Superior temporal gyrus (tissue), 1 donor: Measurements from ENCODE around the gene HIVEP3.

ENCODE experiments used
- DNase-seq: peaks from one replicate; pipeline ENCODE4 v3.0.0-alpha.2; 2016; ENCODE audit errors: extremely low spot score

Gene HIVEP3

GRCh38 chr1:41631971-41632370 lies 286.8 kb downstream of the HIVEP3 start:
- no peak for DNase-seq

DNA sequence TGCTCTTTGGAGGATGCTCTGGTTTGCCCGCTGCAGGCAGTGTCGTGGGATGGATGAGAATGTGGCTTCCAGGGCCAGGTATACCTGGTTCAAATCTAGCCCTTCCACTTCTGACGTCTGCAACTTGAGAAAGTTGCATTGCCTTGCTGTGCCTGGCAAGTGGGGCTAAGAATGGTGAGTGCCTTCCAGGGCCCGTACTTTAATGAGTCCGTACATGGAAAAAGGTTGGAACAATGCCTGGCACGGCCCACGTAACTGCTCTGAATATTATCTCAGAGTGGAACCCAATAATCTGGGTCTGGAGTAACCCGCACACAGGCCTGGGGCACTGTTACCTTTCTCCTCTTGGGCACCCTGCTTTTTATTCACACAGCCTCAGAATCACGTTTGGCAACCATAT lies 287.6 kb downstream of the HIVEP3 start:
- DNase-seq = no peak

GRCh38 chr1:41629571-41629970 lies 289.2 kb downstream of the HIVEP3 start:
- no peak for DNase-seq

DNA sequence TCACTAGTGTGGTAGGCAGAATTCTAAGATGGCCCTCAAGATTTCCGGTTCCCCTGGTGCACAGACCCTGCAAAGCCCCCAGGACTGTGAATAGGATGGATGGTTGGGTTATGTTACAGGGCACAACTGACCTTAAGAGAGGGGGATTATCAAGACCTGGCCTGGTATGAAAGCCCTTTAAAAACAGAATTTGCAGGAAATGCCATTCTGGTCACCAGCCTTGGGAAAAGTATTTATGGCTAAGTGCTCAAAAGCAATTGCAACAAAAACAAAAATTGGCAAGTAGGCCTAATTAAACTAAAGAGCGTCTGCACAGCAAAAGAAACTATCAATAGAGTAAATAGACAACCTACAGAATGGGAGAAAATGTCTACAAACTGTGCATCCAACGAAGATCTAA lies 289.6 kb downstream of the HIVEP3 start:
- no peak for DNase-seq

- DNase-seq = no peak
These were observed 291.0 kb downstream of the HIVEP3 start for GRCh38 chr1:41627491-41628280.

- no peak for DNase-seq
These were observed 291.9 kb downstream of the HIVEP3 start for GRCh38 chr1:41626616-41627375.

DNA sequence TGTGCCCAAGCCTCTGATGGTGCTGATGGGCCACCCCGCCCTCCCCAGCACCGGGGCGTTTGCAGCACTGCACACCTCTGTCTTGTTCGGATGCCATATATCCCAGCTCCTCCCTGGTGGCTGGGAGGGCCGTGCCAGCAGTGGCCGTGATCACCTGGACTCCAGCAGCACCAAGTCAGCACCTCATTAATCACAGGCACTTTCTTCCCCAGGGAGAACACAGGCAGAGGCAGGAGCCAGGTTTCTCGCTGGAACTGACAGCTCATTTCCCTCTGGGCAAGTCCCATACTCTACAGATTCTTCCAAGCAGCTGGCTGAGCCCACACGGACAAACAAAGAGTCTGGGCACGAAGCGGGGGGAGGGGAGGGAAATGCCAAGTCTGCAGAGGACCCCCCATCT lies 292.6 kb downstream of the HIVEP3 start:
- no peak for DNase-seq

DNA sequence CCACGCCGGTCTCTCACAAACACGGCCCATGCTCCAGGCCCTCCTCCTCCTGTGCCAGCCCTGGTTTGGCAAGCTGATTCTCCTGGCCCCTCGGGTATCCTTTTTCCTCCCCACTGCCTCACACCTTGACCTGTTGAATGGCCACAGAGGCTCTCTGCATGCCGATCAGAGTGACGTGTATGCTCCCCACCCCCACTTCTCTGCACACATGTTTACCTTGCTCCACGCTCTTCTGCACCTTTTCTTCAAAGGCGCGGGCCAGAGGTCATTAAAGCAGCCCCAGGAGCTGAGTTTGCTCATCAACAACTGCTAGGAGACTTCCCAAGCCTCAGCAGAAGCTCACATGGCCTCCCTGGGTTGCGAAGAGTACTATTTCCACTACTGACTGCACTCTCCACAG lies 295.0 kb downstream of the HIVEP3 start:
- no peak for DNase-seq

DNA sequence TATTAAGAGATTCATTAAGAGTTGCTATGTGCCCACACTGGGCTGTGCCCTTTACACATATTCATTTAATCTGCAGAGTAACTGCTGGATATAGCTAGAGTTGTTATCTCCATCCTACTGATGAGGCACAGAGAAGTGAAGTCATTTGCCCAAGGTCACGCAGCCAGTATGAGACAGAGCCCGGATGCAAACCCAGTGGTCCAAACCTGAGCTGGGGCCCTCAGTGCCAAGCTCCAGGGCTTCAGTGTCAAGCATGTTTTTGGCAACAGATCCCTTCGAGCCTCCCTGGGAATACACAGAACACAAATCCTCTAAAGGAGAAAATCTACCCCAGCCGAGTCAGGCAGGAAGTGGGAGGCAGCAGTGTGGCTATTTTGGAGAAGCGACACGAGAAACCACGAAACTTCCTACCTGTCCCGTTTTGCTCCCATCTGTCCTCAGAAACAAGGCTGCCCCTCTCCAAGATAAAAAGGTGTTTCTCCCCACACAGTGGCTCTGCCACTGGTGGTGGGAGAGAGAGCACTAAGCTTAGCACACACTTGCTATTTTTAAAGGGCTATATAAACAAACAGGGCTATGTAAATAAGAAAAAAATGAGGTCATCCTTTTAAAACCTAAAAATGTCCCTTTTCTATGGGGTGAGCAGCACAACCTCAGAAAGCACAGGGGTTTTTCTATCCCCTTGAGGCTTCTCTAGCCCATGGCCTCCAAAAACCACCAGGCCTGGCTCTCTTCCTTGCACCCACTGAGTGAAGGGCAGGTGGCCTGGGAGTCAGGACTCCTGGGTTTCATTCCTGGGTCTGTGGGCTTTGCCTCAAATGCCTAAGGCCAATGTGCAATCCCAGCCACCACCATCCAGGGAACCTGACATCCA lies 295.6 kb downstream of the HIVEP3 start:
- DNase-seq = no peak

- no peak for DNase-seq
These were observed 296.3 kb downstream of the HIVEP3 start for GRCh38 chr1:41622402-41622801.

DNA sequence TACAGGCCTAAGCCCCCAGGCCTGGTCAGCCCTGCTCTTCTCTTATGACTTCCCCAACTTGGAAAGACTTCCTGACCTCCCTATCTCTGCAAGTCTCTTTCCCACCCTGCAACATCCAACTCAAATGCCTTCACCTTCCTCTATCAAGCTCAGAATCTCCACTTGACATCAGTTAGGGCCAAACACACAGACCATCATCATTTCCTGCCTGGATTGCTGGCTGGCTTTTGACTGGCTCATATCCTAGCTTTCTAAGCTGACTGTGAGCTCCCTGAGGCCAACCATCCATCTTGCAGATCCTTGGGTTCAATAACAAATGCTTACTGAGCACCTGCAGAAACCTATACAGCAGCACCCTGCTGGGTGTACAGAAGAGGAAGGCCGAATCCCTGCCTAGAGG lies 296.9 kb downstream of the HIVEP3 start:
- no peak for DNase-seq

- no peak for DNase-seq
These were observed 297.5 kb downstream of the HIVEP3 start for GRCh38 chr1:41621256-41621655.

- DNase-seq = no peak
These were observed 298.2 kb downstream of the HIVEP3 start for GRCh38 chr1:41620365-41621169.

- no peak for DNase-seq
These were observed 299.0 kb downstream of the HIVEP3 start for GRCh38 chr1:41619511-41620364.

DNA sequence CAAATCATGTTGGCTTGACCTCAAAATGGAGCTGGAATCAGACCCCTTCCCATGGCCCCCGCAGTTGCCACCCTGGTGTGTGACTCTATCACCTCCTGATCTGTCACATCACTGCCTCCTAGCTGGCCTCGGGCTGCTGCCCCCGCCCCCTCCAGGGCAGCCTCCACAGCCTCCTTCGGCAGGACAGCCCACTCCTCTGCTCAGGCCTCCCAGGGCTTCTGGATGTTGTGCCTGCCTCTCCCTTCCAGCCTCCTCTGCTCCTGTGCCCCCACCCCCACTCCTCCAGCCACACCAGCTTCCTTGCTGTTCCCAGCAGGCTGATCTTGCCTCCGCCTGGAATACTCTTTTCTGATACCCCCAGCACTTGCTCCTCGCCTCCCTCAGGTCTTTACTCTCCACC lies 299.9 kb downstream of the HIVEP3 start:
- no peak for DNase-seq

DNA sequence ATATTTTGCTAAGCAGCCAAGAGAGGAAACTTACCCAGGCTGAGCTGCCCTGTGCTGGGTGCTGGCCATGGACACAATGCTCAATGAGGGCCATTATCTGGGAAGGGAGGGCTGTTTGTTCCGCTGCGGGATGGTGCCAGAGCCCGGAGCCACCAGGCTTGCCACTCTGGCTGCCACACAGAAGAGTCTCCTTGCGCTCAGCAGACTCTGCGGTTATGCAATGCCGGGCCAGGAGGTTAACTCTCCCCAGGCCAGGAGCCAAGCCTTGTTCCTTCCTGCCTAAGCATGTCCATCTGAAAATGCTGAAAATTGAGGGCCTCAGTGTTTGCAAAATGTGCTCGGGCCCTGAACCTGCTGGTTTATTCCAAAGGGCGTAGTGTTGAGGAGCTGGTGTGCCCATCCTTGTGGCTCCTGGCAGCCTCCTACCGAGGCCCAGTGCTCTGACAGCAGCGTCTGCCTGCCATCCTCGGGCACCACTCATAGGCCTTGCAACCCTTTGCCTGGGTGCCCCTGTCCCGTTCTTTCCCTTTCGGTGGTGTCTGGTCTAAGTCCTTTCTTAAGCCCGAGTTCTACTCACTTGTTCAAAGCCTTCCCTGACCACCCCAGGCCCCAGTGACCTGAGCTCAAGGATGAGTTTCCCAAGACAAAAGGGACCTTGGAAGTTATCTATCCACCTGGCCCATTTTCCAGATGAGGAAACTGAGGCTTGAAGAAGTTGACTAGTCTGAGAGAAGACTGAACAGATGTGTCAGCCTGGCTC lies 300.5 kb downstream of the HIVEP3 start:
- DNase-seq = peak; percentile 94

- peak; percentile 20 for DNase-seq
These were observed 301.4 kb downstream of the HIVEP3 start for GRCh38 chr1:41617336-41617735.

- DNase-seq = no peak
These were observed 302.2 kb downstream of the HIVEP3 start for GRCh38 chr1:41616563-41616962.

DNA sequence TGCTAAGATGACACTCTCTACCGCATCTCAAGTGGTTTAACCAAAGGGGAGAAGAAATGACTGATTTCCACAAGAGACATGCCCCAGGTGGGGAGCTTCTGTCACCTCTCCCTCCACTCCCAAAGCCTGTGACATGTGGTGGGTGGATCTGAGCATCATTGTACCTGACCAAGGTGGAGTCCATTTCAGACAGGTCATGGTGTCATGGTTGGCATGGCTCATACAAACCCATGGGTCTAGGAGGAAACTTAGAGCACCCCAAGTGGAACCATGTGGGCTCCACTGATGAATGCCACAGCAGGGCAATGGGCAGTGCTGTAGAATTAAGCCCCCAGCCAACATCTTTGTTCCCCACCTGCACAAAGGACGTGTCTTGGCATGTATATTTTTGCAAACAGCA lies 302.7 kb downstream of the HIVEP3 start:
- DNase-seq = no peak

- DNase-seq = no peak
These were observed 303.4 kb downstream of the HIVEP3 start for GRCh38 chr1:41615316-41615715.
